ENCODE measurements around the gene APBA2.

APBA2 gene

GRCh38 chr15:28918141-28918983, 32.6 kb downstream of the APBA2 start:
- TF ChIP-seq, protein P1, sequence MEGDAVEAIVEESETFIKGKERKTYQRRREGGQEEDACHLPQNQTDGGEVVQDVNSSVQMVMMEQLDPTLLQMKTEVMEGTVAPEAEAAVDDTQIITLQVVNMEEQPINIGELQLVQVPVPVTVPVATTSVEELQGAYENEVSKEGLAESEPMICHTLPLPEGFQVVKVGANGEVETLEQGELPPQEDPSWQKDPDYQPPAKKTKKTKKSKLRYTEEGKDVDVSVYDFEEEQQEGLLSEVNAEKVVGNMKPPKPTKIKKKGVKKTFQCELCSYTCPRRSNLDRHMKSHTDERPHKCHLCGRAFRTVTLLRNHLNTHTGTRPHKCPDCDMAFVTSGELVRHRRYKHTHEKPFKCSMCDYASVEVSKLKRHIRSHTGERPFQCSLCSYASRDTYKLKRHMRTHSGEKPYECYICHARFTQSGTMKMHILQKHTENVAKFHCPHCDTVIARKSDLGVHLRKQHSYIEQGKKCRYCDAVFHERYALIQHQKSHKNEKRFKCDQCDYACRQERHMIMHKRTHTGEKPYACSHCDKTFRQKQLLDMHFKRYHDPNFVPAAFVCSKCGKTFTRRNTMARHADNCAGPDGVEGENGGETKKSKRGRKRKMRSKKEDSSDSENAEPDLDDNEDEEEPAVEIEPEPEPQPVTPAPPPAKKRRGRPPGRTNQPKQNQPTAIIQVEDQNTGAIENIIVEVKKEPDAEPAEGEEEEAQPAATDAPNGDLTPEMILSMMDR (IDR thresholded peaks at IDR 0.05; ENCODE audit: extremely low read depth, insufficient read depth, missing control alignments) = peak; percentile 14
- no peak for DNase-seq (ENCODE audit: low spot score)
- in situ Hi-C loops (cut with MboI; ENCODE audit: low pct_unique_long_range_greater_than_20kb, low sequenced_read_pairs, unreplicated experiment) = no loop called here

GRCh38 chr15:28919201-28919635, 33.4 kb downstream of the APBA2 start:
- in situ Hi-C loops (cut with MboI; ENCODE audit: low pct_unique_long_range_greater_than_20kb, low sequenced_read_pairs, unreplicated experiment) = no loop called here
- TF ChIP-seq, protein P1 (IDR thresholded peaks at IDR 0.05; ENCODE audit: extremely low read depth, insufficient read depth, missing control alignments) = no peak
- no peak for DNase-seq (ENCODE audit: low spot score)

- in situ Hi-C loops (cut with MboI; ENCODE audit: low pct_unique_long_range_greater_than_20kb, low sequenced_read_pairs, unreplicated experiment) = no loop called here
- no peak for DNase-seq (ENCODE audit: low spot score)
- TF ChIP-seq, protein P1 (IDR thresholded peaks at IDR 0.05; ENCODE audit: extremely low read depth, insufficient read depth, missing control alignments) = no peak
Measured at GRCh38 chr15:28919679-28920655, 34.2 kb downstream of the APBA2 start.

DNA sequence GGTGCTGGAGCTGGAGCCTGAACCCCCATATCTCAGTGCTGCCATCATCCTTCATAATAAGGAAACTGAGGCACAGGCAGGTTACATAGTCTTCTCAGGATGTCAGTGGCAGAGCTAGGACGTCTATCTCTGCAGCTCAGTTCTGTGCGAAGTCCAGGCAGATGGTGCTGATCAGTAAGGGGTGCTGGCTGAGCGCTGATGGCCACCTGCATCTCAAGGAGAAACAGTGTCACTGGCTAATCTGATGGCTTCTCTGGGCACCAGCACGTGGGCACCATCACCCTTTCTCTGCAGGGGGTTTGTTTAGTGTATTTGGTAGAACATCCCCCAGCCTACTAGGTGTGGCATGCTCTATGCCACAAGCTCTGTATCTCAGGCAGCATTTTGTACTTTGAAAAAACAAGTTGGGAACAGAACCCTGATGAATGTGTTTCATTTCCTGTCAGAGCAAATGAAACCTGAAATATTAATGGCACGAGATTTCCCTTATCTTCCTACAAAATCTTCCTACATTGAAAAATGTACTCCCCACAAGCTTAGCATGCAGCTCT, 35.1 kb downstream of the APBA2 start:
- TF ChIP-seq, protein P1 (IDR thresholded peaks at IDR 0.05; ENCODE audit: extremely low read depth, insufficient read depth, missing control alignments) = no peak
- DNase-seq (ENCODE audit: low spot score) = no peak
- in situ Hi-C loops (cut with MboI; ENCODE audit: low pct_unique_long_range_greater_than_20kb, low sequenced_read_pairs, unreplicated experiment) = no loop called here

DNA sequence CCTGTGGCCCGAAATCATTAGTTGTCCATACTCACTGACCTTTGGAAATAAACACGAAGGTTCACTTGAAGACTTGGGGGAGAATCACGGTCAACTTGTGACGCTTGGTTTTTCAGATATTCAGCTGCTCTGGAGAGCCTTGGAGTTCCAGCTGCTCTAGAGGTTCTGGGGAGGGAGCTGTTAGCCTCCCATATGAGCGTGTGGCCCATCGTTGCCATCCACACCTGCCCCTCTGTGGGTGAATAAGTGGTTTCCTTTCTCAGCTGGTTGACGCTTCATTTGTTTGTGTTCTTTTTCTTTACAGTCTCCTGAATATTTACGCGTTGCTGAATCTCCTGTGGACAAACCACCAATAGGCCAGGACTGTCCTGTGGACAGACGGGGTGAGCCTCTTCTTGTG, 35.6 kb downstream of the APBA2 start:
- TF ChIP-seq, protein P1 (IDR thresholded peaks at IDR 0.05; ENCODE audit: extremely low read depth, insufficient read depth, missing control alignments) = no peak
- in situ Hi-C loops (cut with MboI; ENCODE audit: low pct_unique_long_range_greater_than_20kb, low sequenced_read_pairs, unreplicated experiment) = no loop called here

More for the DNA sequence above, 35.6 kb downstream of the APBA2 start:
- DNase-seq (ENCODE audit: low spot score) = no peak

Data from GM13977 (cell line).